Activated CD4-positive, CD25-positive, alpha-beta regulatory T cell treated with anti-CD3 and anti-CD28 coated beads, Interleukin-2, amount 50 U/mL, for 24 hours (primary cell): ENCODE results near the gene OXCT1.
"Not testable (repeated sequence)": the region's sequence is repeated elsewhere in the genome, so short reads cannot be mapped to it uniquely, and the experiment has no call there.

ENCODE experiments used
- ATAC-seq, 2 donors: fragments of 150-1000 bp; cut with Tn5 transposase; one replicate each; pipeline ENCODE4 v1.10.0; 2021; ENCODE audit warnings: mild to moderate bottlenecking in 1 of 2, moderate library complexity in 1 of 2

Gene OXCT1

GRCh38 chr5:41871852-41872251, 1.6 kb upstream of the OXCT1 start:
- no peak for ATAC-seq

GRCh38 chr5:41870627-41871048, 413 bp upstream of the OXCT1 start:
- ATAC-seq = no peak

DNA sequence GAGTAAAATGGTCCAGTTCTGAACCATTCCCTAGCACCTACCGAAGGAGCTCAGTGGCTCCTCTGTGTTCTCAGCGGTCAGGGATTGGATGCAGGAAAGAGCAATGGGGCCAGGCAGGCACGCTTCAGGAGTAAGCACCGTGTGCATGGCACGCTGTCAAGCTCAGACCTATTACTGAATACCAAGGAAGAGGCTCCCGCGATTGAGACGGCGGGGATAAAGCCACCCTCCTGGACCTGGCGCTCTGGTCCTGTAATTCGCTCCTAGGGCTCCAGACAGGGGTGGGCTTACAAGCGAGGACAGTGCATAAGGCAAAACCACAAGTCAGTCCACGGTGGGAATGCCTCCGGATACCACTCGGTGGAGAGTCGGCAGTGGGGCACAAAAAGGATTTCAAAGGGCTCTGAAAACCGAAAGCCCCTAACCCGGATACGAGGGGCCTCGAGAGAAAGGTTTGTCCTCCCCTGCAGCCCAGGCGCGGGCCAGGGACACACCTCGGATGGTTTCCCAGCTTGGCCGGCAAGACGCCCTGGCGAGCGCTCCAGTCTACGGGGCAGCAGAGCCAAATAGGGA, 988 bp downstream of the OXCT1 start:
- ATAC-seq = no peak

DNA sequence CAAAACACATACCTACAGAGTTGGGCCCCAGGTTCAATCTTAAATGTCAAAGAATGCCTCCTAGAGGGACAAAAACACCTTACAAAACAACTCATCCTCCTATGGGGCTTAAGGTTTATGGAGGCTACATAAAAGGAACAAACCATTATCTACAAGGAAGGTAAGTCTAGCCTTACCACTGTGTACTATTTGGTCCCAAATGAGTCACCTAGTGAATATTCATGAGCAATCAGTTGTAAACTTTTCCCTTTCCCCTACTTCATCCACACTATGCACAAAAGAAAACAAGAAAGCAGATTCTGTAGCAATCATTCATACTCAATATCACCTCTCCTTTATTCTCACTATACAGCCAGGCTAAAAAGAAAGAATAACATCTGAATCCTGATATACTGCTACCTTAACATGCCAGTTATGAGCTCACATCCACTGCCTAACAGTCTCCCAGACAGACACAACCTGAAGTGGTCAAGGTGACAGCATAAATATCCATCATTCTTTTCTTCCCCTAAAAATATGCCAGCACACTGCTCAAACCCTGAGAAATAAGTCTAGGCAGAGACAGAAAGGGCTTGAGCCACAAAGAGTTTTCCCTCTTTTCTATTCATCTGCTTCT, 6.2 kb downstream of the OXCT1 start:
- ATAC-seq = peak in 1 of 2 donors; percentile 48

GRCh38 chr5:41858890-41859289, 11.3 kb downstream of the OXCT1 start:
- peak; percentile 57 to 59 for ATAC-seq

- no peak for ATAC-seq
Measured at GRCh38 chr5:41857989-41858388, 12.2 kb downstream of the OXCT1 start.

DNA sequence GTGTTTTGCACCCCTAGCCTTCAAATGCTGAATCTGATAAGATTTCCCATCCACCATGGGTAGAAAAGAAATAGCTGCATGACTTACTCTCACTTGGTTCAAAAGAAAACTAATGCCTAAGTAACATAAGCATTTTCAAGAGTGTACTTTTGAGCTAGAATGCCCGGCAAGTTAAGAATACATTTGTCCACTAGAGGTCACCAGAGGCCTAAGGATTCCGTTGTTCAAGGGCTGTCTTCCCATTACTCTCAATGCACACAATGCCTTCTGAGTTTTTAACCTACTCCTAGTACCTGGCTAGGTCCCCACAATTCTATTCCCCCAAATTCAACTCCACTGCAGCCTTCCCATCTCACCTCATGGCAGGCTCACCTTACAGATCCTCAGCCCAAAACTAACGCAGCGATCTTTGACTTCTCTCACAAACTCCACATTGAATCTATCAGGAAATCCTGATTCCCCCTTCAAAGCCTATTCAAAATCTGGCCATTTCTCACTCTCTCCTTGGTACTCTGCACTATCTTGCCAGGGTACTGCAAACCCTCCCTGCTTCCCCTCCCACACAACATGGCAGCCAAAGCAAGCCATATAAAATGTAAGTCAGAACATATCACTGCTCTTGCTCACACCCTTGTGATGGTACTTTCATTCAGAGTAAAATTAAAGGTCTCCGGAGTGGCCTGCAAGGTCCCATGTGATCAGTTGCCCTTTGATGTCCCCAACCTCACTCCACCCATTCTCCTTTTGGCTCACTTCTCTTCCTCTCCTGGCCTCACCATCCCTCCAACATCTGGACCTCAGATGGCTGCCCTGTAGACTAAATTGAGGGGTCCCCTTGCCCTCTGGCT, 13.4 kb downstream of the OXCT1 start:
- peak; percentile 75 to 77 for ATAC-seq

DNA sequence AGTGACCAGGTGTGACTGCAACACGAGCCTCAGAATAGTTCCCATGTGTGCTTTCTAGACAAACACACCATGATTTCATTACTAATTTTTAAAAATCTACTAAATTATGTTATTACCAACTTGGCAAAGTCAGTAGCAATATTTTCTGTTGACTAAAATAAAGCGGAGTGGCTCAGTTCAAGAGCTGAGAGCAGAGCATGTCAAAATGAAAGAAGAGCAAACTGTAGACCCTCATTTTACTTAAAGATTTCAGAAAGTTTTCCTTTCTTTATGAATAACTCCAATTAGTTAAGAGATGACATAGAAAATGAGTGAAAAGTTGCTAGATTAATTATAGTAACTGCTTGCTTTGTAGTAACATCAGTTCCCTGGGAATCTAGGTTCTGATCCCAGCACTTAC, 17.9 kb downstream of the OXCT1 start:
- ATAC-seq = no peak

DNA sequence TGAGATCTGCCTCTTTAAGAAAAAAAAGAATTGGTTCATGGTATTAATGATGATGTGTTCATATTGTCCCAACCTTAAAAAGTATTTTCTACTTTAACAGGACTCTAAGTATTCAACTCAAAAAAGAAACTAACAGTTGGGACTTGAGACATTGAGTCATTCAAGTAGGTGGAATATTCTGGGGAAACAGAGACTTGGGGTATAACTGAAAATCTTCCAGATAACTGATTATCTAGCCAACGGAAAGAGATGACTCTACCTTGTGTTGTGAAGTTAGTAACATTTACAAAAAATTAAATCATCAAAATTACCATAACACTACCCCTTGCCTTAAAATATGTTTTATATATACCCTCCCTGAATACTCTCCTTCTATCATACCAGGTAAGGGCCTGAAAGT, 19.1 kb downstream of the OXCT1 start:
- peak; percentile 68 to 70 for ATAC-seq

- ATAC-seq = no peak
Measured at GRCh38 chr5:41848983-41849382, 21.2 kb downstream of the OXCT1 start.

- ATAC-seq = not testable (repeated sequence)
Measured at GRCh38 chr5:41845751-41846150, 24.5 kb downstream of the OXCT1 start.

DNA sequence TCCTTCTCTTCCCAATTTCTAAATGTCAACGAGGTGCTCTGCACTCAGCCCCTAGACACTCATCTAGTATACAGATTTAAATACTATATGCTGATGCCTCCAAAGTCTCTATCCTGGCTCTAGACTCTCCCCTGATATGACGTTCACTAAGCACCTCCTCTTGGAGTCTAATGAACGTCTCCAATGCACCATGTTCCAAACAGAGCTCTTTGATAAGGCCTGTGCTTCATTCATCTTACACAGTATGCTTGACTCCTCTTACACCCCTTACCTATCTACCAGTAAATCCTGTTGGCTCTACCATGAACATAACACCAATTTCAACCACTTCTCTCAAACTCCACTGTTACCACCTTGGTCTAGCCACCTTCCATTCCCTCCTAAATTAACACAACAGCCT, 25.7 kb downstream of the OXCT1 start:
- ATAC-seq = no peak

DNA sequence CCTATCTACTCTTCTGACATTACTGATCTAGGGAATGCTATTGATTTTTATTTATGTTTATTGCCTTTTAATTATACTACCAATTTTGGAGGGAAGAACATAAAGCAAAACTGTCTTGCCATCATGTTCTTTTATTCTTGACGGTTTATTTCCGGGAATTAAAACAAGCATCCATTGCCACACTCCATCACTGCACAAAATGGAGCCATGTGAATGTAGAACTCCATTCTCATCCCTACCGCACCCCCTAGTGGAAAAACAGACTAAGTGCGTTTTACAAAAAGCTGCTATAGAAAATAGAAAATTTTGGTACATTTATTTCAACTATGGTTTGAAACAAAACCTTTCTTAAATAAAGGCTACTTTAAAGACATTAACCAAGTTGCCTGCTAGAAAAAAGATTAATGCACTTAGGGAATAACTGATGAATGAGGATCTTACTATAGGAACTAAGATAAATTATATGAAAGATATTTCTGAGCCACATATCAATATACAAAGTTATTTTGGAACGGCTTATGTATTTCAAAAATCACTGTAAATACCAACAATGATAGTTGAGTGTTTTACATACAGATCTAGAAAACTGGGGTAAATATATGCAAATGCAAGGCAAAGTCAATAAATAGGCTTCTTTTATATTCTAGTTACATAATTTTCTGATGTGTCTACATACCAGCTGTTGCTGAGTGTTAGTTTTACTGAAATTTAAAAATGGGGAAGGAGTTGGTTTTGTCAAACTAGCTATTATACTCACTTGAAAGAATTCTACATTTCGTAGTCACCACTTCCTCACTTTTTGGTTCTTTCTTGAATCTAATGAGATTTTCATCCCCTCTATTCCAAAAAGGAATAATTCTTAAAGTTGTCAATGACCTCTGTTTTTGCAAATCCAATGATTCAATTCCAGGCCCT, 26.5 kb downstream of the OXCT1 start:
- peak in 1 of 2 donors; percentile 41 for ATAC-seq

DNA sequence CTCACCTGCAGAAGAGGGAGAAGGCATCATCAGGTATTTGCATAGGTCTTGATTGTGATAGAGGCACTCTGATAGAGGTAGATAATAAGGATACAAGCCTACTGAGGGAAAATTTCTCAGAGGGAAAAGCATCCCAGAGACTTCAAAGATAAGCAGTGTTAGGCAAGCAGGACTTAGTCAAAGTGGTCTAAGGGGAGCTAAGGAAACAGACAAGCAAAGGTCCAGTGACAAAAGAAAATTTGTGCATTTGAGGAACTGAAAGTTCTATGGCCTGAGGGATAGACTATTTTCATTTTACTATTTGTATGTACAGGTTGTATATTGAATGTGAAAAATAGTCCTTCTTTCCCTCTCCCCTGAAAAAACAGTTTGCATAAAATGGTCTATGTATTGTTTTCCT, 27.4 kb downstream of the OXCT1 start:
- no peak for ATAC-seq

GRCh38 chr5:41841325-41841724, 28.9 kb downstream of the OXCT1 start:
- no peak for ATAC-seq

GRCh38 chr5:41840251-41840650, 30.0 kb downstream of the OXCT1 start:
- no peak for ATAC-seq

DNA sequence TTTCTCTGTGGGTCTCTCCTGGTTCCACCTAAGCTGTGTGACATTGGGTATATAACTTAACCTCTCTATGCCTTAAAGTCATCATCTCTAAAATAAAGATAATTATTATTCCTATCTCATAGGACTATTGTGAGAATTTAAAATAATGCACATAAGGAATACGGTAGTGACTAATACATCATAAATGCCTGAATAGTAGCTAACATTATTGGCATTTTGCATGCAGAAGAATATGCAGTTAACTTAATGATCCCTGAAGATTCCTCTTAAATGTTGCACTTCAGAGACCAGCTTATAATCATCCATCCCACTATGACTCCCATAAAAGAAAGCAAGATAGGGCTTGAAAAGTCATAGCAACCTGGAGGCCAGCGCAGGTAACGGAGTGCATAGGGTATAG, 32.4 kb downstream of the OXCT1 start:
- ATAC-seq = no peak

- ATAC-seq = peak; percentile 30 to 51
Measured at GRCh38 chr5:41835645-41836044, 34.6 kb downstream of the OXCT1 start.

GRCh38 chr5:41834506-41834905, 35.7 kb downstream of the OXCT1 start:
- no peak for ATAC-seq

DNA sequence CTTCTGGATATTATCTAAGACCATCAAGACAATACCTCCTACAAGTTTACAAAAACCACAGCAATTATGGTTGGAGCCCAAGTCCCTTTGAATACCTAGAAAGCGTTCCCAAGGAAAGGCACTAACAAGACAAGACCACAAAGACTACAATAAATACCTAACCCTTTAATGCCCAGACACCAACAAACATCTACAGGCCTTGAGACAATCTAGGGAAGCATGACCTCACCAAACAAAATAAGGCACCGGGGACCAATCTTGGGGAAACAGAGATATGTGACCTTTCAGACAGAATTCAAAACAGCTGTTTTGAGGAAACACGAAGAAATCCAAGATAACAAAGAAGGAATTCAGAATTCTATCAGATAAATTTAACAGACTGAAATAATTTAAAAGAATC, 37.8 kb downstream of the OXCT1 start:
- no peak for ATAC-seq

DNA sequence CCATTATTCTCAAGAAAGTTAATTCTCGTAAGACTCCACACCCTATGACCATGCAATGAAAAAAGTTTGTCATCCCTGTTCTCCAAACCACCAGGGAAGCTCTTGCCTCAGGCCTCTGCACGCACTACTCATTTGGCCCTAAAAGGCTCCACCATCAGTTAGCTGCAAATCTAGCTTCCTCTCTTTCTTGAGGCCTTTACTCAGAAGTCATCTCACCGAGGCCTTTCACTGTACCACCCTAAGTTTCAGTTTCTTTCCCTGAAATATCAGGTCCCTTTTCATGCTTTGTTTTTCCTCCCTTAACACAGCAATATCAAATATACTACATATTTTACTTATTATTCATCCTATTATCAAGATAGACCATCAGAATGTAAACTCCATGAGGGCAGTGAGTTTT, 39.1 kb downstream of the OXCT1 start:
- no peak for ATAC-seq

- no peak for ATAC-seq
Measured at GRCh38 chr5:41827792-41828191, 42.4 kb downstream of the OXCT1 start.

DNA sequence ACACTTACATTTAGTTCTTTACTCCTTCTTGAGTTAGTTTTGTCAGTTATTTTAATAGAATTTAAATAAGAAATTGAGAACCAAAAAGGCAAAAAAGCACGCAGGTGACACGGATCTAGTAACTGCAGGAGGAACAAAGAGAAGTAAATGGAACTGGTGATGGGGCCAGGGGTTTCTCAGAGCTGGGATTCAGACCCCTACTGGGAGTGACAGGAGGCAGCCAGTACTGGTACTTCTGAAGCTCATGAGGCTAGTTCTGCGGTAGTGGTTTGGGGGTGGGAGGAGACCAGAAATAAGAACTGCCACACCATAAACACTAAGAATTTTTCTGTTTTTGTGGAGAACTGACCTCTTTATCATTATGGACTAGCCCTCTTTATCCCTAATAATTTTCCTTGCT, 48.2 kb downstream of the OXCT1 start:
- no peak for ATAC-seq
